Measurements from ENCODE around the gene ITPRID1.

DNA sequence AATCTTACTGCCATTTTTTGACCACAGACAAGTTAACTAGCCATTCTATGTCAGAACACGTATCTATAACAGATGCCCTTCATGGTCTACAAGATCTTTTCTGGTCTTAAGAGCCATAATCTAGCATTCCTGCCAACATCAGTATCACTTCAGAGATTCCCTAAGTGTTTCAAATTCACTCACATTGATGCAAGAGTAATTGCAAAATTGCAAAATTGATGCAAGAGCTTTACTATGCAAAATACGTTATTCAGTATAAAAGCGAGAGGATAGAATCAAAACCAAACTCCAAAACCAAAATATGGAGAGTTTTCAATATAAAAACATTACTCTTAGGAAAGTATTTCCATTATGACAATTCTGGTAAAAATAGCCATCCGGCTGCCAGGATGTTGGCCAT lies 135.0 kb downstream of the ITPRID1 start:
- TF ChIP-seq, protein P1, sequence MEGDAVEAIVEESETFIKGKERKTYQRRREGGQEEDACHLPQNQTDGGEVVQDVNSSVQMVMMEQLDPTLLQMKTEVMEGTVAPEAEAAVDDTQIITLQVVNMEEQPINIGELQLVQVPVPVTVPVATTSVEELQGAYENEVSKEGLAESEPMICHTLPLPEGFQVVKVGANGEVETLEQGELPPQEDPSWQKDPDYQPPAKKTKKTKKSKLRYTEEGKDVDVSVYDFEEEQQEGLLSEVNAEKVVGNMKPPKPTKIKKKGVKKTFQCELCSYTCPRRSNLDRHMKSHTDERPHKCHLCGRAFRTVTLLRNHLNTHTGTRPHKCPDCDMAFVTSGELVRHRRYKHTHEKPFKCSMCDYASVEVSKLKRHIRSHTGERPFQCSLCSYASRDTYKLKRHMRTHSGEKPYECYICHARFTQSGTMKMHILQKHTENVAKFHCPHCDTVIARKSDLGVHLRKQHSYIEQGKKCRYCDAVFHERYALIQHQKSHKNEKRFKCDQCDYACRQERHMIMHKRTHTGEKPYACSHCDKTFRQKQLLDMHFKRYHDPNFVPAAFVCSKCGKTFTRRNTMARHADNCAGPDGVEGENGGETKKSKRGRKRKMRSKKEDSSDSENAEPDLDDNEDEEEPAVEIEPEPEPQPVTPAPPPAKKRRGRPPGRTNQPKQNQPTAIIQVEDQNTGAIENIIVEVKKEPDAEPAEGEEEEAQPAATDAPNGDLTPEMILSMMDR (IDR thresholded peaks at IDR 0.05): no peak
- TF ChIP-seq POLR2AphosphoS5 (IDR thresholded peaks at IDR 0.05): no peak
- no peak for TF ChIP-seq POLR2A (IDR thresholded peaks at IDR 0.05)
